IPS-18a (cell line): ENCODE results near the gene LEF1.

Experiments used
- H3K27ac ChIP-seq: one replicate; pipeline ENCODE4 v1.5.1; 2013; ENCODE audit warnings: low read length
- H3K27me3 ChIP-seq: one replicate; pipeline ENCODE4 v1.6.1; 2013; ENCODE audit warnings: mild to moderate bottlenecking, low read length; ENCODE audit not compliant: control insufficient read depth, insufficient read depth
- H3K36me3 ChIP-seq: one replicate; pipeline ENCODE4 v1.6.1; 2013; ENCODE audit warnings: low read depth, low read length; ENCODE audit not compliant: control insufficient read depth
- H3K4me1 ChIP-seq: one replicate; pipeline ENCODE4 v1.6.1; 2013; ENCODE audit warnings: low read depth, low read length; ENCODE audit not compliant: control insufficient read depth
- H3K4me3 ChIP-seq: one replicate; pipeline ENCODE4 v1.5.1; 2013; ENCODE audit warnings: low read length
- H3K9ac ChIP-seq: one replicate; pipeline ENCODE4 v1.6.1; 2013; ENCODE audit warnings: mild to moderate bottlenecking, low read length, moderate library complexity
- H3K9me3 ChIP-seq: one replicate; pipeline ENCODE4 v1.6.1; 2013; ENCODE audit warnings: low read depth, low read length; ENCODE audit not compliant: control insufficient read depth

LEF1 gene

GRCh38 chr4:108037884-108038283 is 130.8 kb downstream of the LEF1 start:
- Histone ChIP-seq H3K9me3 (no peaks in the 10 kb centered on the region), H3K27me3 (no peaks in the 10 kb centered on the region), H3K9ac (no peak overlapping the region), H3K4me3 (no peak overlapping the region), H3K27ac (no peak overlapping the region), H3K36me3 (peaks cover 21% of the 10 kb centered on the region), H3K4me1 (no peaks in the 10 kb centered on the region)

GRCh38 chr4:108036213-108036612 is 132.5 kb downstream of the LEF1 start:
- no peak overlapping the region for H3K27ac ChIP-seq
- no peaks in the 10 kb centered on the region for H3K27me3 ChIP-seq
- no peak overlapping the region for H3K4me3 ChIP-seq
- no peak overlapping the region for H3K9ac ChIP-seq
- H3K9me3 ChIP-seq = no peaks in the 10 kb centered on the region
- no peaks in the 10 kb centered on the region for H3K4me1 ChIP-seq
- peaks cover 21% of the 10 kb centered on the region for H3K36me3 ChIP-seq

- Histone ChIP-seq H3K4me1 (no peaks in the 10 kb centered on the region), H3K9me3 (no peaks in the 10 kb centered on the region), H3K27me3 (no peaks in the 10 kb centered on the region), H3K36me3 (peaks cover 21% of the 10 kb centered on the region), H3K27ac (no peak overlapping the region), H3K9ac (no peak overlapping the region), H3K4me3 (no peak overlapping the region)
Measured at GRCh38 chr4:108035691-108036090, 133.0 kb downstream of the LEF1 start.

GRCh38 chr4:108034565-108034964 is 134.2 kb downstream of the LEF1 start:
- Histone ChIP-seq H3K4me1 (no peaks in the 10 kb centered on the region), H3K27ac (no peak overlapping the region)

GRCh38 chr4:108033348-108033747 is 135.4 kb downstream of the LEF1 start:
- Histone ChIP-seq H3K36me3 (peaks cover 26% of the 10 kb centered on the region), H3K9me3 (no peaks in the 10 kb centered on the region), H3K27ac (no peak overlapping the region), H3K27me3 (no peaks in the 10 kb centered on the region), H3K4me1 (no peaks in the 10 kb centered on the region), H3K4me3 (no peak overlapping the region), H3K9ac (no peak overlapping the region)

More at GRCh38 chr4:108034565-108034964, 134.2 kb downstream of the LEF1 start:
- Histone ChIP-seq H3K9me3 (no peaks in the 10 kb centered on the region), H3K36me3 (peaks cover 21% of the 10 kb centered on the region), H3K9ac (no peak overlapping the region), H3K27me3 (no peaks in the 10 kb centered on the region), H3K4me3 (no peak overlapping the region)

GRCh38 chr4:108031427-108032083 is 137.2 kb downstream of the LEF1 start:
- Histone ChIP-seq H3K27ac (no peak overlapping the region), H3K36me3 (peaks cover 41% of the 10 kb centered on the region), H3K27me3 (no peaks in the 10 kb centered on the region), H3K4me1 (no peaks in the 10 kb centered on the region), H3K9ac (no peak overlapping the region), H3K9me3 (no peaks in the 10 kb centered on the region), H3K4me3 (no peak overlapping the region)

GRCh38 chr4:108030332-108030731 is 138.4 kb downstream of the LEF1 start:
- H3K9me3 ChIP-seq = no peaks in the 10 kb centered on the region
- peaks cover 40% of the 10 kb centered on the region for H3K36me3 ChIP-seq
- no peak overlapping the region for H3K27ac ChIP-seq
- H3K4me3 ChIP-seq = no peak overlapping the region
- no peaks in the 10 kb centered on the region for H3K27me3 ChIP-seq
- no peak overlapping the region for H3K9ac ChIP-seq
- H3K4me1 ChIP-seq = no peaks in the 10 kb centered on the region

GRCh38 chr4:108029731-108030130 is 139.0 kb downstream of the LEF1 start:
- H3K9ac ChIP-seq = no peak overlapping the region

GRCh38 chr4:108029016-108029720 is 139.6 kb downstream of the LEF1 start:
- Histone ChIP-seq H3K4me3 (no peak overlapping the region), H3K4me1 (no peaks in the 10 kb centered on the region), H3K27me3 (no peaks in the 10 kb centered on the region), H3K27ac (no peak overlapping the region), H3K9me3 (no peaks in the 10 kb centered on the region), H3K36me3 (peaks cover 40% of the 10 kb centered on the region), H3K9ac (no peak overlapping the region)

More at GRCh38 chr4:108029731-108030130, 139.0 kb downstream of the LEF1 start:
- Histone ChIP-seq H3K9me3 (no peaks in the 10 kb centered on the region), H3K27me3 (no peaks in the 10 kb centered on the region), H3K27ac (no peak overlapping the region), H3K4me3 (no peak overlapping the region), H3K4me1 (no peaks in the 10 kb centered on the region), H3K36me3 (peaks cover 41% of the 10 kb centered on the region)

GRCh38 chr4:108024878-108025165 is 143.9 kb downstream of the LEF1 start:
- H3K27ac ChIP-seq = no peak overlapping the region
- no peaks in the 10 kb centered on the region for H3K9me3 ChIP-seq
- no peaks in the 10 kb centered on the region for H3K4me1 ChIP-seq
- H3K27me3 ChIP-seq = no peaks in the 10 kb centered on the region
- H3K4me3 ChIP-seq = no peak overlapping the region
- peaks cover 47% of the 10 kb centered on the region for H3K36me3 ChIP-seq
- no peak overlapping the region for H3K9ac ChIP-seq

GRCh38 chr4:108024085-108024877 is 144.5 kb downstream of the LEF1 start:
- Histone ChIP-seq H3K4me1 (no peaks in the 10 kb centered on the region), H3K9ac (no peak overlapping the region), H3K4me3 (no peak overlapping the region), H3K36me3 (peaks cover 51% of the 10 kb centered on the region), H3K9me3 (no peaks in the 10 kb centered on the region), H3K27me3 (no peaks in the 10 kb centered on the region), H3K27ac (no peak overlapping the region)
